Mucosa of rectum (tissue), 2 donors: ENCODE results near the gene HGD.
A peak's percentile ranks its signal among the peaks of the same experiment; 100 is the strongest.

Experiments
- H3K27ac ChIP-seq, 2 donors: one replicate each; pipeline ENCODE4 v1.7.0; 2013; ENCODE audit warnings: inconsistent platforms in 2 of 2, low read depth in 2 of 2, low read length in 2 of 2
- H3K27me3 ChIP-seq, 2 donors: one replicate each; pipeline ENCODE4 v1.7.0; 2013; ENCODE audit warnings: low read length in 2 of 2; ENCODE audit not compliant: control insufficient read depth in 2 of 2, insufficient read depth in 2 of 2
- H3K36me3 ChIP-seq, 2 donors: one replicate each; pipeline ENCODE4 v1.7.0; 2013; ENCODE audit warnings: low read length in 2 of 2; ENCODE audit not compliant: control insufficient read depth in 2 of 2, insufficient read depth in 2 of 2
- H3K4me1 ChIP-seq, 2 donors: one replicate each; pipeline ENCODE4 v1.7.0; 2013; ENCODE audit warnings: low read length in 2 of 2, mild to moderate bottlenecking in 1 of 2; ENCODE audit not compliant: control insufficient read depth in 2 of 2, insufficient read depth in 2 of 2
- H3K4me3 ChIP-seq, 2 donors: one replicate each; pipeline ENCODE4 v1.7.0; 2013; ENCODE audit warnings: low read length in 2 of 2
- H3K9ac ChIP-seq, 2 donors: one replicate each; pipeline ENCODE4 v1.7.0; 2013; ENCODE audit warnings: low read length in 2 of 2, low read depth in 1 of 2, mild to moderate bottlenecking in 1 of 2
- H3K9me3 ChIP-seq, 2 donors: one replicate each; pipeline ENCODE4 v1.7.0; 2013; ENCODE audit warnings: low read length in 2 of 2; ENCODE audit not compliant: control insufficient read depth in 2 of 2
- donor health status: healthy.
- donor health status: Normal muscosa, but diverticular disease.

The HGD gene

DNA sequence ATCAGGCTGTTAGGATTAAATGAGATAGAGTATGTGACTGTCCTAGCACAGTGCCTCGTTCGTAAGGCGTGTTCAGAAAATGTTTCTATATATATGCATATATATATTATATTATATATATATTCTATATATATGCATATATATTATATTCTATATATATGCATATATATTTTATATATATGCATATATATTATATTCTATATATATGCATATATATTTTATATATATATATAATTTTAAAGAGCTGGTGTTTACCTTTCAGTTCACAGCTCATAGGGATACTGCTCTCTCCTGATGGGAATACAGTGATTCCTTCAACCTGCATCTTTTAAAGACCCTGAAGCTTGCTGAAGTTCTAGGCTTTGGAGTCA, 85.2 kb downstream of the HGD start:
- peaks cover 4 to 10% of the 10 kb centered on the region in 2 donors for H3K4me1 ChIP-seq
- peak overlapping the region; percentile 92 to 95 for H3K27ac ChIP-seq
- no peaks in the 10 kb centered on the region for H3K27me3 ChIP-seq
- H3K36me3 ChIP-seq = peaks cover 20 to 22% of the 10 kb centered on the region in 2 donors
- H3K9me3 ChIP-seq = no peaks in the 10 kb centered on the region
- peak overlapping the region; percentile 99 for H3K9ac ChIP-seq
- peak overlapping the region; percentile 94 to 99 for H3K4me3 ChIP-seq

DNA sequence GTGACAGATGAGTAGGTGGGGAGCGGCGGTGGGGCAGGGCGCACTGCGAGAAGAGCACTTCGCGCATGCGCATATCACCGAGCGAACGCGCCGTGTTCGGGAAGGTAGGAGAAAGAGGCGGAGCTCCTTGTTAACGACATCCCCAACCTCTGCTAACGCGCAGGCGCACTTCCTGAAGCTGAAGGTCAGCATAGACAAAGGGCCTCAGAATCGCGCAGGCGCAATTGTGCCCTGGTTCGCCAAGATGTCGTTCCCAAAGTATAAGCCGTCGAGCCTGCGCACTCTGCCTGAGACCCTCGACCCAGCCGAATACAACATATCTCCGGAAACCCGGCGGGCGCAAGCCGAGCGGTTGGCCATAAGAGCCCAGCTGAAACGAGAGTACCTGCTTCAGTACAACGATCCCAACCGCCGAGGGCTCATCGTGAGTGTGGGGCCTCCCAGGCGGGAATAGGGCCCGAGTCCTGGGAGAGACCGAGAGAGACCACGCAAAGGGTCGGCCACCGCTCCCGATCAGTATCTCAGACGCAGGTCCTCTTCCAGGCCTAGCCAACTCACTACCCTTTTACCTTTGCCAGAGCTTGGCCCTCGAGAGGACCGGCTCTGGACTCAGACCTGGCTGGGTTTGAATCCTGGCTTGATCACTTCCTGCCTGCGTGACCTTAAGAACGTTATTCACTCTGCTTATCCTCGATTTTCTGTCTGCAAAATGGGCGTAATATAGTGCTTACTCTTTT, 85.8 kb downstream of the HGD start, which contains the start of gene NDUFB4:
TSS of gene NDUFB4 (plus strand) at position 221 of the 737 bp plus-strand sequence. CDS start at position 245, 24 bp downstream.
- peak within 1 kb of the TSS; percentile 92 to 95 for H3K27ac ChIP-seq
- H3K9me3 ChIP-seq = no peaks in the 10 kb centered on the region
- H3K9ac ChIP-seq = peak within 1 kb of the TSS; percentile 99
- peaks cover 15 to 17% of the 10 kb centered on the region in 2 donors for H3K36me3 ChIP-seq
- peak within 1 kb of the TSS; percentile 94 to 99 for H3K4me3 ChIP-seq
- no peaks in the 10 kb centered on the region for H3K27me3 ChIP-seq
- peaks cover 4 to 10% of the 10 kb centered on the region in 2 donors for H3K4me1 ChIP-seq

DNA sequence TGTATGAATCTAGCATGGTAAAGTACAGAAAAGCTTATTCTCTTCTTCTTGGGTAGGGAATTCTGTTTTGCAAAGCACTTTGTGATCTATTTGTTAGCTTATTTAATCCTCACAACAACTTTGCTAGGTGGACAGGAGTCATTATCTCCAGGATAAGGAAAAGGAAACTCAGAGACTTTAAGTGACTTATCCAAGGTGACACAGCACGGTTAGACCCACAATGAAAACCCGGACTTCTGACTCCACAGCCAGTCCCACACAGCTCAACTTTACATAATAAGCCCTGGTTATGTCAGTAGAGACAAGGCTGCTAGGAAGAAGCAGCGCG, 86.3 kb downstream of the HGD start:
- Histone ChIP-seq H3K27ac (peak overlapping the region; percentile 92 to 95), H3K36me3 (peaks cover 12 to 16% of the 10 kb centered on the region in 2 donors), H3K4me3 (peak overlapping the region; percentile 94 to 99), H3K9ac (peak overlapping the region; percentile 99), H3K27me3 (no peaks in the 10 kb centered on the region), H3K4me1 (peaks cover 4 to 10% of the 10 kb centered on the region in 2 donors), H3K9me3 (no peaks in the 10 kb centered on the region)

DNA sequence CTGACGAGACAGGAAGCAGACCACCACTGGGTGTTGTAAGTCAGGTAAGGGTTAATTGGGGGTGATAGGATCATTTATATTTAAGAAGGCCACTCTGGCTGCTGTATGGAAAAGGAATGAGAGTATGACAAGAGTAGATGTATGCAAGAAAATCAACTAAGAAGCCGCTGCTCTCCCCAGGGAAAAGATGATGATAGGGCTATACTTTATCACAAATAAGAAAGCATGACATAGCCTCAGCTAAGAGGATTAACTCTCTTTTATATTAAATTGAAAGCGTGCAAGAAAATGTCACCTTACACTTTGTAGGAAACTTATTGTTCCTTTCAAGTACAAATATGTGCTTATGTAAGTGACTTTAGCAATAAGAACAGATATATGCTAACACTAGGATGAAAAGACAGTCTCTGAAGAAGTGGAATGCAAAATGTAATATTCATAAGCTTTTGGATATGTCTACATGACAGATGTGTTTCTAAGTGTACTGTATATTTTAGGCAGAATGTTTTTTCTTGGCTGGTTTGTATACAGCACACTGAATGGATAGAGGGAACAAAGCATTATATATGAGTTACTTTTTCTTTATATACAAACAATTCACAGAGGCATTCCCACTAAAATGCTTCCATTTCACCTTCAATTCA, 94.6 kb downstream of the HGD start:
- Histone ChIP-seq H3K4me1 (no peaks in the 10 kb centered on the region), H3K27ac (no peak overlapping the region), H3K9me3 (no peaks in the 10 kb centered on the region), H3K9ac (no peak overlapping the region), H3K36me3 (no peaks in the 10 kb centered on the region), H3K4me3 (no peak overlapping the region), H3K27me3 (no peaks in the 10 kb centered on the region)
